Endothelial cell of umbilical vein (primary cell): ENCODE data around the gene SLC6A18. TPM values are rescaled to one million over a fixed set of nuclear protein-coding genes. Genes with fewer than 3 reads are reported as not detected.

Source experiments
- BruUV-seq: library from RNA; stranded (reverse); fragments of 400-500 nt; replicated peaks from 2 replicates; lab custom pipeline; 2021; lab: Mats Ljungman, UMichigan
- CTCF ChIA-PET: fragments of 300-600, 350-600 bp; sonication (Branson Sonifier 250); formaldehyde crosslinking; loops from one replicate; lab custom pipeline; 2021; ENCODE audit warnings: antibody characterized with exemption, inconsistent platforms; lab: Charles Lee
- POLR2A ChIA-PET: fragments of 300-600, 350-600 bp; sonication (Branson Sonifier 250); formaldehyde crosslinking; loops from one replicate; lab custom pipeline; 2021; ENCODE audit warnings: antibody characterized with exemption, inconsistent platforms; lab: Charles Lee
- DNase-seq: peaks from one replicate; pipeline ENCODE4 v3.0.0-alpha.2; 2011; ENCODE audit warnings: low read depth, low spot score
- FAIRE-seq: peaks from 2 replicates; lab custom pipeline; 2011; peaks lifted over from hg19 to GRCh38; lab: Jason Lieb, UNC
- H2AFZ ChIP-seq: 2 replicates; pipeline ENCODE4 v1.6.0; 2012; ENCODE audit warnings: low read depth, low read length, control low read depth, inconsistent platforms
- H3K27ac ChIP-seq: 2 replicates; pipeline ENCODE4 v1.5.1; 2011; ENCODE audit warnings: low read depth, mild to moderate bottlenecking, control low read depth, low read length, moderate library complexity; ENCODE audit not compliant: insufficient read depth
- H3K27me3 ChIP-seq, 2 experiments: 2 replicates each; pipeline versions ENCODE4 v1.6.0 to v1.6.1; 2011; ENCODE audit warnings: low read length in 2 of 2, mixed read lengths in 1 of 2; ENCODE audit not compliant: control insufficient read depth in 2 of 2, insufficient read depth in 2 of 2
- H3K36me3 ChIP-seq, 2 experiments: 2 replicates in 1 of 2; 3 replicates in 1 of 2; pipeline ENCODE4 v1.5.1; 2011; ENCODE audit warnings: low read length in 2 of 2, mild to moderate bottlenecking in 1 of 2, moderate library complexity in 1 of 2; ENCODE audit not compliant: control insufficient read depth in 2 of 2, insufficient read depth in 2 of 2; ENCODE audit errors: extremely low read depth in 1 of 2
- H3K4me1 ChIP-seq: 3 replicates; pipeline ENCODE4 v1.5.1; 2011; ENCODE audit warnings: mild to moderate bottlenecking, low read length; ENCODE audit not compliant: control insufficient read depth, insufficient read depth; ENCODE audit errors: extremely low read depth
- H3K4me2 ChIP-seq: 2 replicates; pipeline ENCODE4 v1.6.1; 2011; ENCODE audit warnings: low read length, control low read depth, mixed read lengths; ENCODE audit not compliant: insufficient read depth
- H3K4me3 ChIP-seq, 3 experiments: fragments of 200-600 bp in 1 of 3; sonication (generic), shearing (Covaris generic) in 1 of 3; replicated peaks in 1 of 3; 2 replicates each; pipeline ENCODE4 v1.5.1; 2011 to 2016; ENCODE audit warnings: control low read depth in 3 of 3, low read length in 3 of 3, mild to moderate bottlenecking in 2 of 3, inconsistent platforms in 1 of 3, low read depth in 1 of 3, moderate library complexity in 1 of 3; ENCODE audit not compliant: insufficient read depth in 1 of 3
- H3K79me2 ChIP-seq: 2 replicates; pipeline ENCODE4 v1.6.0; 2012; ENCODE audit warnings: low read length, inconsistent platforms; ENCODE audit not compliant: control insufficient read depth, insufficient read depth
- H3K9ac ChIP-seq: replicated peaks from 2 replicates; pipeline ENCODE3; 2011; ENCODE audit warnings: low read length, control low read depth; ENCODE audit not compliant: insufficient read depth; ENCODE audit errors: extremely low read depth
- H3K9me1 ChIP-seq: replicated peaks from 3 replicates; pipeline ENCODE4 v1.6.0; 2011; ENCODE audit warnings: mild to moderate bottlenecking, low read length; ENCODE audit not compliant: control insufficient read depth, insufficient read depth; ENCODE audit errors: extremely low read depth
- H3K9me3 ChIP-seq: replicated peaks from 2 replicates; pipeline ENCODE4 v1.5.1; 2012; ENCODE audit warnings: low read length, inconsistent platforms; ENCODE audit not compliant: control insufficient read depth, insufficient read depth
- H4K20me1 ChIP-seq: replicated peaks from 2 replicates; pipeline ENCODE3; 2011; ENCODE audit warnings: mild to moderate bottlenecking, low read length; ENCODE audit not compliant: control insufficient read depth, insufficient read depth; ENCODE audit errors: extremely low read depth
- CTCF ChIP-seq, 2 donors: IDR thresholded peaks; 1 replicate in 1 of 2; 2 replicates in 1 of 2; pipeline ENCODE4 v1.5.1; 2011; ENCODE audit warnings: low read length in 2 of 2, mild to moderate bottlenecking in 2 of 2, moderate library complexity in 2 of 2, control low read depth in 1 of 2, inconsistent platforms in 1 of 2, low read depth in 1 of 2; ENCODE audit not compliant: insufficient read depth in 1 of 2; ENCODE audit errors: extremely low read depth in 1 of 2
- EZH2 ChIP-seq: IDR thresholded peaks from 2 replicates; pipeline ENCODE4 v1.6.1; 2012; ENCODE audit warnings: borderline replicate concordance, low read depth, mild to moderate bottlenecking, moderate library complexity, low read length, inconsistent platforms; ENCODE audit not compliant: severe bottlenecking
- FOS ChIP-seq: IDR thresholded peaks from 2 replicates; pipeline ENCODE4 v1.6.1; 2011; ENCODE audit warnings: mild to moderate bottlenecking, low read length, moderate library complexity, borderline replicate concordance; ENCODE audit not compliant: insufficient read depth
- GATA2 ChIP-seq: IDR thresholded peaks from 2 replicates; pipeline ENCODE4 v1.7.0; 2011; ENCODE audit warnings: low read depth, mild to moderate bottlenecking, moderate library complexity, mixed read lengths, low read length; ENCODE audit not compliant: insufficient read length, insufficient read depth
- JUN ChIP-seq: IDR thresholded peaks from 2 replicates; pipeline ENCODE4 v1.6.1; 2011; ENCODE audit warnings: borderline replicate concordance, low read depth; ENCODE audit not compliant: insufficient read length, insufficient read depth
- MAX ChIP-seq: IDR thresholded peaks from 2 replicates; pipeline ENCODE4 v1.6.1; 2011; ENCODE audit not compliant: insufficient read depth, insufficient read length
- POLR2A ChIP-seq: IDR thresholded peaks from 2 replicates; pipeline ENCODE4 v1.6.1; 2012; ENCODE audit warnings: low read depth, mild to moderate bottlenecking, control low read depth, low read length
- POLR2AphosphoS5 ChIP-seq: IDR thresholded peaks from 2 replicates; pipeline ENCODE4 v1.6.1; 2012; ENCODE audit warnings: low read depth, mild to moderate bottlenecking, control low read depth, low read length, moderate library complexity; ENCODE audit not compliant: insufficient read depth
- dilution Hi-C: fragments of 300-500 bp; cut with MboI; formaldehyde crosslinking; loops from one replicate; pipeline ENCODE4 v1.15.0; 2019; ENCODE audit warnings: low sequenced_read_pairs; ENCODE audit not compliant: extremely low pct_ligation_motif_present
- intact Hi-C: fragments of 100-400 bp; cut with micrococcal nuclease; formaldehyde crosslinking; loops from one replicate; pipeline ENCODE4 v1.10.0; 2022
- polyA plus RNA-seq, 4 experiments: library from polyadenylated mRNA; depleted of rRNA in 3 of 4; stranded (reverse) in 3 of 4; unstranded in 1 of 4; fragments of >200 nt; gene quantifications; 2 replicates each; pipeline versions ENCODE4 v1.2.1 to v1.2.3, GENCODE V29; 2011 to 2012; ENCODE audit warnings: missing spikeins in 1 of 4
- total RNA-seq: library from RNA; stranded (reverse); gene quantifications from 2 replicates; pipeline ENCODE4 v1.2.3, GENCODE V29; 2021

Gene SLC6A18
- total and polyA plus RNA-seq, 2 donors (not counting 3 experiments of a cell fraction or from before 2014, with no cell fraction given) = not detected

GRCh38 chr5:1216918-1217295 lies 8.3 kb upstream of the SLC6A18 start:
- dilution Hi-C loops = no loop called here
- ChIA-PET CTCF (no interaction called here), POLR2A (no interaction called here)

More at GRCh38 chr5:1216918-1217295, 8.3 kb upstream of the SLC6A18 start:
- Histone ChIP-seq H4K20me1 (no peaks in the 10 kb centered on the region), H3K9me1 (no peaks in the 10 kb centered on the region), H3K79me2 (no peaks in the 10 kb centered on the region), H2AFZ (no peak overlapping the region), H3K36me3 (no peaks in the 10 kb centered on the region), H3K9me3 (no peaks in the 10 kb centered on the region), H3K4me3 (no peak overlapping the region), H3K4me1 (no peaks in the 10 kb centered on the region), H3K27me3 (no peaks in the 10 kb centered on the region), H3K27ac (no peak overlapping the region), H3K4me2 (no peak overlapping the region), H3K9ac (no peak overlapping the region)
- TF ChIP-seq CTCF (IDR thresholded peaks at IDR 0.05; ENCODE audit: extremely low read depth in 1 of 2, insufficient read depth in 1 of 2, low read depth in 1 of 2, low read length in 2 of 2) = no peak
- no peak for TF ChIP-seq EZH2
- TF ChIP-seq POLR2AphosphoS5 = no peak
- no peak for TF ChIP-seq GATA2
- no peak for TF ChIP-seq FOS
- TF ChIP-seq MAX = no peak
- TF ChIP-seq JUN = no peak
- TF ChIP-seq POLR2A = no peak
- intact Hi-C loops = no loop called here
- no peak for FAIRE-seq
- DNase-seq = no peak
- BruUV-seq = no TSS peak
